ENCODE data around the gene KLHL28. TPM values are rescaled to one million over a fixed set of nuclear protein-coding genes. Genes with fewer than 3 reads are reported as not detected.

KLHL28 gene
- total RNA-seq, 2 donors from 2014 or later = 18.6 to 20.3 TPM

GRCh38 chr14:44954750-44955149 lies 7.0 kb downstream of the KLHL28 start:
- TF ChIP-seq CTCF (conservative IDR thresholded peaks at IDR 0.05) = no peak
- Mint-ChIP-seq H3K9me3 (no peaks in the 10 kb centered on the region), H3K27me3 (ENCODE audit: insufficient read depth) (no peaks in the 10 kb centered on the region), H3K36me3 (ENCODE audit: low read depth) (peaks cover 10% of the 10 kb centered on the region), H3K4me1 (peaks cover 11% of the 10 kb centered on the region), H3K4me3 (no peak overlapping the region), H3K27ac (no peak overlapping the region)
- WGBS, 2 experiments (ENCODE audit: insufficient coverage in 1 of 2, insufficient read length in 1 of 2) = 84 to 95% methylated on average over 2 of the region's 3 CpGs
- Histone ChIP-seq H3K27me3 (ENCODE audit: control insufficient read depth, insufficient read depth, low read length, poor library complexity, severe bottlenecking) (no peaks in the 10 kb centered on the region), H3K36me3 (ENCODE audit: control insufficient read depth, insufficient read depth, low read length) (peaks cover 11% of the 10 kb centered on the region), H3K4me1 (ENCODE audit: control insufficient read depth, insufficient read depth, low read length) (peaks cover 5% of the 10 kb centered on the region), H3K9me3 (ENCODE audit: control insufficient read depth, low read length) (no peaks in the 10 kb centered on the region), H3K9ac (ENCODE audit: extremely low read depth, low read length, poor library complexity, severe bottlenecking) (no peak overlapping the region), H3K27ac (ENCODE audit: low read depth, low read length) (no peak overlapping the region), H3K4me3 (ENCODE audit: low read length) (no peak overlapping the region)
- DNase-seq = no peak

- Mint-ChIP-seq H3K27me3 (ENCODE audit: insufficient read depth) (no peaks in the 10 kb centered on the region), H3K36me3 (ENCODE audit: low read depth) (peaks cover 21% of the 10 kb centered on the region), H3K4me1 (no peaks in the 10 kb centered on the region), H3K9me3 (no peaks in the 10 kb centered on the region), H3K27ac (no peak overlapping the region), H3K4me3 (no peak overlapping the region)
- TF ChIP-seq CTCF (conservative IDR thresholded peaks at IDR 0.05) = no peak
- Histone ChIP-seq H3K27ac (ENCODE audit: low read depth, low read length) (no peak overlapping the region), H3K9me3 (ENCODE audit: control insufficient read depth, low read length) (peaks cover 6% of the 10 kb centered on the region), H3K9ac (ENCODE audit: extremely low read depth, low read length, poor library complexity, severe bottlenecking) (no peak overlapping the region), H3K36me3 (ENCODE audit: control insufficient read depth, insufficient read depth, low read length) (peaks cover 31% of the 10 kb centered on the region), H3K4me1 (ENCODE audit: control insufficient read depth, insufficient read depth, low read length) (no peaks in the 10 kb centered on the region), H3K4me3 (ENCODE audit: low read length) (no peak overlapping the region), H3K27me3 (ENCODE audit: control insufficient read depth, insufficient read depth, low read length, poor library complexity, severe bottlenecking) (no peaks in the 10 kb centered on the region)
- 83 to 97% methylated on average over 1 to 4 of the region's 4 CpGs for WGBS, 2 experiments (ENCODE audit: insufficient coverage in 1 of 2, insufficient read length in 1 of 2)
- no peak for DNase-seq
Measured at GRCh38 chr14:44952391-44953110, 9.2 kb downstream of the KLHL28 start.

- Histone ChIP-seq H3K27ac (ENCODE audit: low read depth, low read length) (no peak overlapping the region), H3K27me3 (ENCODE audit: control insufficient read depth, insufficient read depth, low read length, poor library complexity, severe bottlenecking) (no peaks in the 10 kb centered on the region), H3K36me3 (ENCODE audit: control insufficient read depth, insufficient read depth, low read length) (peaks cover 34% of the 10 kb centered on the region), H3K4me3 (ENCODE audit: low read length) (no peak overlapping the region), H3K9ac (ENCODE audit: extremely low read depth, low read length, poor library complexity, severe bottlenecking) (no peak overlapping the region), H3K4me1 (ENCODE audit: control insufficient read depth, insufficient read depth, low read length) (no peaks in the 10 kb centered on the region), H3K9me3 (ENCODE audit: control insufficient read depth, low read length) (peaks cover 13% of the 10 kb centered on the region)
- H3K4me3 Mint-ChIP-seq = no peak overlapping the region
- H3K9me3 Mint-ChIP-seq = peaks cover 3% of the 10 kb centered on the region
- H3K27ac Mint-ChIP-seq = no peak overlapping the region
- H3K4me1 Mint-ChIP-seq = no peaks in the 10 kb centered on the region
- H3K36me3 Mint-ChIP-seq (ENCODE audit: low read depth) = peaks cover 27% of the 10 kb centered on the region
- no peaks in the 10 kb centered on the region for H3K27me3 Mint-ChIP-seq (ENCODE audit: insufficient read depth)
- 95 to 100% methylated on average over 2 of the region's 2 CpGs for WGBS, 2 experiments (ENCODE audit: insufficient coverage in 1 of 2, insufficient read length in 1 of 2)
- no peak for TF ChIP-seq CTCF (conservative IDR thresholded peaks at IDR 0.05)
- DNase-seq = no peak
Measured at GRCh38 chr14:44951051-44951450, 10.7 kb downstream of the KLHL28 start.
